ENCODE measurements around the gene CPNE6. TPM values are rescaled to one million over a fixed set of nuclear protein-coding genes. Genes with fewer than 3 reads are reported as not detected.

The CPNE6 gene
- total RNA-seq, 1 experiment from 2014 or later = not detected

- Histone ChIP-seq H2BK120ac (ENCODE audit: low read depth, low read length, poor library complexity, severe bottlenecking) (no peak overlapping the region), H2AFZ (ENCODE audit: low read length) (no peak overlapping the region), H3K79me2 (ENCODE audit: insufficient read depth, low read length) (no peaks in the 10 kb centered on the region), H2BK15ac (ENCODE audit: low read depth, low read length) (no peak overlapping the region), H4K91ac (ENCODE audit: insufficient read length, low read depth, low read length) (no peak overlapping the region), H4K8ac (replicated peaks; ENCODE audit: insufficient read length, low read depth, low read length) (no peak overlapping the region), H3T11ph (ENCODE audit: low read length) (no peak overlapping the region), H3K4me2 (ENCODE audit: insufficient read depth, insufficient read length, low read length) (no peak overlapping the region), H2AK5ac (ENCODE audit: insufficient read length, low read length) (no peak overlapping the region), H3K56ac (ENCODE audit: insufficient read length, low read depth, low read length) (no peak overlapping the region), H3K79me1 (ENCODE audit: insufficient read depth, low read depth, low read length, poor library complexity, severe bottlenecking) (no peaks in the 10 kb centered on the region), H3K23ac (ENCODE audit: insufficient read length, low read depth, low read length) (no peak overlapping the region), H2BK20ac (ENCODE audit: low read depth, low read length, poor library complexity, severe bottlenecking) (no peak overlapping the region), H3K14ac (ENCODE audit: insufficient read depth, low read length) (no peak overlapping the region), H4K5ac (ENCODE audit: insufficient read length, low read depth, low read length) (no peak overlapping the region), H2BK5ac (ENCODE audit: insufficient read length, low read length) (no peak overlapping the region), H3K23me2 (ENCODE audit: insufficient read length, low read depth, low read length, poor library complexity, severe bottlenecking) (peaks cover 5% of the 10 kb centered on the region), H3K4me1 (ENCODE audit: insufficient read depth, low read length) (no peaks in the 10 kb centered on the region), H4K20me1 (ENCODE audit: control insufficient read depth, insufficient read depth, insufficient read length) (no peaks in the 10 kb centered on the region), H3K9me3 (ENCODE audit: control insufficient read depth, low read depth, low read length) (no peaks in the 10 kb centered on the region), H3K9ac (ENCODE audit: extremely low read depth, insufficient read length, low read length) (no peak overlapping the region), H2BK12ac (ENCODE audit: insufficient read length, low read depth, low read length) (no peak overlapping the region), H3K27me3 (ENCODE audit: insufficient read depth, low read length) (no peaks in the 10 kb centered on the region), H3K18ac (ENCODE audit: insufficient read length, low read depth, low read length) (no peak overlapping the region), H3K27ac (ENCODE audit: insufficient read length, low read depth, low read length) (no peak overlapping the region), H3K4ac (ENCODE audit: low read depth, low read length) (no peak overlapping the region)
- no peak for TF ChIP-seq CTCF (conservative IDR thresholded peaks at IDR 0.05)
- DNase-seq = no peak
- Mint-ChIP-seq H3K4me3 (no peak overlapping the region), H3K9me3 (peaks cover 1 to 7% of the 10 kb centered on the region in 2 experiments; a peak in 4 of 5 replicates), H3K36me3 (ENCODE audit: insufficient read depth in 1 of 3, low read depth in 3 of 3) (no peaks in the 10 kb centered on the region), H3K4me1 (peaks cover 11 to 16% of the 10 kb centered on the region in 2 experiments), H3K27me3 (ENCODE audit: low read depth) (peaks cover 10% of the 10 kb centered on the region), H3K27ac (no peak overlapping the region)
- WGBS (ENCODE audit: extremely low coverage, insufficient read length, low lambda C conversion rate) = no CpG with 5 or more reads among the region's 14 CpGs
Measured at GRCh38 chr14:24037658-24038037, 33.7 kb upstream of the CPNE6 start.

Data from H9 (cell line).